GM18499 (cell line): ENCODE measurements around the gene CBX8.
"Not testable (repeated sequence)": the region's sequence is repeated elsewhere in the genome, so short reads cannot be mapped to it uniquely, and the experiment has no call there.

Source experiments
- ATAC-seq: cut with Tn5 transposase; IDR thresholded peaks from one replicate; pipeline ENCODE4 v1.9.1; 2021; ENCODE audit warnings: moderate number of reproducible peaks; ENCODE audit not compliant: insufficient read depth, unreplicated experiment

Gene CBX8

DNA sequence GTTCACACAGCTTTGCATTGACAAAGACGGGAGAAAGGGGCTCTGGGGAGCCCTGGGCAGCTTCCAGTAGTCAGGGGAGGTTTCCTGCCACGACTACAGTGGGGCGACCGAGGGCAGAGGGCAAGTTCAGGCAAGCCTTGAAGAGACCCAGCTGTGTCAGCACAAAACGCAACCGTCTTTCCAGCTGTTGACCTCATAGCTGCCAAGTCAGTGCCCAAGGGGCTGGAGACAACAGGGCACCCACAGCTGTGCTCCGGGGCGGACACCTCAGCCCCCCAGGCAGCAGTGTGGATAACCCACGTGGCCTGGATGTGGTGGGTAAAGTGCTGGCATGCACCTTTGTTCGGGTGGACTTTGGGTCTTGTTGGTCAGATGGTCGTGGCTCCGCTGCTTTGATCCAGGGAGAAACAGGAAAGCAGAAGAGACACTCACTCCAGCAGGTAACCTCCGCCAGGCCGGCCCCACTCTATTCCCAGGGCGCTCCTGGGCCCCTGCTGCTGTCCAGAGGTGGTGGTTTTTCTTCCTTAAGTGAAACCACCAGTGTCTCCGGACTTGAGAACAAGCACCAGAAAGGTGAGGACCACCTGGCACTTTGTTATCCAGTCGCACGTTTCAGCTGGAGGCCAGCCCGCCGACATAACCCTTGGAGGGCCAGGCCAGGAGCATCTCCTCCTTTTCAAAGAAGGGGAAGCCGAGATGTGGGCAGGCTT is 36.5 kb downstream of the CBX8 start:
- no peak for ATAC-seq

DNA sequence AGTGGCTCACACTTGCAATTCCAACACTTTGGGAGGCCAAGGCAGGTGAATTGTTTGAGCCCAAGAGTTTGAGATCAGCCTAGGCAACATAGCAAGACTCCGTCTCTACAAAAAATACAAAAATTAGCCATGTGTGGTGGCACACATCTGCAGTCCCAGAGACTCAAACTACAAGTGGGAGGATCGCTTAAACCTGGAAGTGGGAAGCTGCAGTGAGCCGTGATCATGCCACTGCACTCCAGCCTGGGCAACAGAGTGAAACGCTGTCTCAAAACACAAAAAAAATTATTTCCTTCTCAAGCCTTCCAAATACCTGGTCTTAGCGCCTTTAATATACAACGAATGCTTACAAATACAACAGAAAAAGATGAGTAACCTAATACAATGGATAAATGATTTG is 38.6 kb downstream of the CBX8 start:
- no peak for ATAC-seq

DNA sequence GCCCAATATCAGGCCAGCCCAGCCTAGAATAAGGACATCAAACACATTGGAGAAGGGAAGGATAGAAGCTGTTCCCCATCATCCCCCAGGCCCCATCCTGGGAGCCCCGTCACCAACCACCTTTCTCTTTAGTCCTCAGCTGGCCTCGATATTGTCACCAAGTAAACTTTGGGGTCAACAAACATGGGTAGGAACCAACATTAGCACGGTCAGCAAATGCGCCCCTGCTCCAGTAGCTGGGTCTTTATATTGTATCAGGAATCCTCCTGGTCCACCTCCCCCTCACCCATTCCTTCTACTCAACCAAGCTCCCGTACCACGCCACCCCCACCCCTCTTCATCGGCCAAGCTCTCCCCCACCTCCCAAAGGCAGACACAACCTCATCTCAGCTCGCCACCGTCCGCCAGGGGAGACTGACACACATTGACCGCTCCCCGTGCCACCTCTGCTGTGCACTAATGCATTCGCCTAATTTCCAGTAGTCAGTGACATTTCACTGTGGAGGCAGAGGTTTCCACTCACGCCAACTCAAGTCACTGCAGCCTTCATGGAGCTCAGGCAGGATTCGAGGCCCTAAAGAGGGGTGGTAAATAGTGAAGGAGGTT is 39.6 kb downstream of the CBX8 start:
- ATAC-seq: no peak

DNA sequence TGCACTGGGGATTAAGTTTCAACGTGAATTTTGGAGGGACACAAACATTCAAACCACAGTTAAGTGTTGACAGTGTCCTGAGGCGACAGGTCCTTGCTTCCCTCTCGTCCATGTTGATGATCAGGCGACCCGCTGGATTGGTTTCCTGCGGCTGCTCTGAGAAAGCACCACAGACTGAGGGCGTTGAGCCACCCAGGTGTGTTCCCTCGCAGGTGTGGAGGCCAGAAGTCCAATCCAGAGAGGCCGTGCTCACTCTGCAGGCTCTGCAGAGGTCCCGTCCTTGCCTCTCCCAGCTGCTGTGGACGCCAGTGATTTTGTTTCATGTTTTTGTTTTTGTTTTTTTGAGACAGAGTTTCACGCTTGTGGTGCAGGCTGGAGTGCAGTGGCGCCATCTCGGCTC is 41.3 kb downstream of the CBX8 start:
- ATAC-seq: no peak

DNA sequence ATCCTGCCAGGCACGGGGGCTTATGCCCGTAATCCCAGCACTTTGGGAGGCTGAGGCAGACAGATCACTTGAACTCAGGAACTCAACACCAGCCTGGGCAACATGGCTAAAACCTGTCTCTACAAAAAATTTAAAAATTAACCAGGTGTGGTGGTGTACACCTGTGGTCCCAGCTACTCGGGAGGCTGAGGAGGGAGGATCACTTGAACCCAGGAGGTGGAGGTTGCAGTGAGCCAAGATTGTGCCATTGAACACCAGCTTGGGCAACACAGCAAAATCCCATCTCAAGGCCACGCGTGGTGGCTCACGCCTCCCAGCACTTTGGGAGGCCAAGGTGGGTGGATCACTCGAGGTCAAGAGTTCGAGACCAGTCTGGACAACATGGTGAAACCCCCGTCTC is 42.0 kb downstream of the CBX8 start:
- not testable (repeated sequence) for ATAC-seq

DNA sequence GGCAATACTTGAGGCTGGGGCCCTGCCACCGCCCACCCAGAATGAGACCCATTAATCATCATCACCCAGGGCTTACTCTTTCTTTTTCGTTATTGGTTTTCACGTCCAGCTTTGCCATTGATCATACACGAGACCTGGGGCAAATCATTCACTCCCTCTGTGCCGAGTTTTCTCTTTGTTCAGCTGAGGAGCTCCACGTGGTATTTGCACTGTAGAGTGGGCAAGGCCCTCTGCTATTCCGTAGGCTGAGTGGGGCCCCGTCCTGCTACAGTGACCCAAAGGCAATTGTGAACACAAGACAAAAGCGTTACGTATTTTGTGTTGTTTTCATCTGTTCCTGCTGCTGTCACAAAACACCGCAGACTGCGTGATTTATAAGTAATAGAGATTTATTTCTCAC is 42.5 kb downstream of the CBX8 start:
- no peak for ATAC-seq

DNA sequence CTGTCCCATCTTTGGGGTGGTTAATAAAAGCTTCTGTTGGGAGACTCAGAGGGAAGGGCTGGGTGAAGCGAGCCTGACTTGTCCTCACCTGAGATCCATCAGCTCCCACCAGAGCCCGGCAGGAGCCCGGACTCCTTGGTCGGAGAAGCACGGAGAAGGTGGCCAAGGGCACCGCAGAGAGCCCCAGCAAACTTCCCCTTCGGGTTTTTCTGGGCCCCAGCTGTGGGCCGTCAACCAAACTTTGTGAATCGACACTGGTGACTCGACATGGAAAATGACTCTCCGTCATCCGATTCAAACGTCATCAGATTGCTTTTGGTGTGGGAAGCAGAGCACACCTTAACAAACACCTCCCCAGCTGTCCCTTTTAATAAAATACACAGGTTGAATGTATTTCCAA is 44.7 kb downstream of the CBX8 start:
- no peak for ATAC-seq

DNA sequence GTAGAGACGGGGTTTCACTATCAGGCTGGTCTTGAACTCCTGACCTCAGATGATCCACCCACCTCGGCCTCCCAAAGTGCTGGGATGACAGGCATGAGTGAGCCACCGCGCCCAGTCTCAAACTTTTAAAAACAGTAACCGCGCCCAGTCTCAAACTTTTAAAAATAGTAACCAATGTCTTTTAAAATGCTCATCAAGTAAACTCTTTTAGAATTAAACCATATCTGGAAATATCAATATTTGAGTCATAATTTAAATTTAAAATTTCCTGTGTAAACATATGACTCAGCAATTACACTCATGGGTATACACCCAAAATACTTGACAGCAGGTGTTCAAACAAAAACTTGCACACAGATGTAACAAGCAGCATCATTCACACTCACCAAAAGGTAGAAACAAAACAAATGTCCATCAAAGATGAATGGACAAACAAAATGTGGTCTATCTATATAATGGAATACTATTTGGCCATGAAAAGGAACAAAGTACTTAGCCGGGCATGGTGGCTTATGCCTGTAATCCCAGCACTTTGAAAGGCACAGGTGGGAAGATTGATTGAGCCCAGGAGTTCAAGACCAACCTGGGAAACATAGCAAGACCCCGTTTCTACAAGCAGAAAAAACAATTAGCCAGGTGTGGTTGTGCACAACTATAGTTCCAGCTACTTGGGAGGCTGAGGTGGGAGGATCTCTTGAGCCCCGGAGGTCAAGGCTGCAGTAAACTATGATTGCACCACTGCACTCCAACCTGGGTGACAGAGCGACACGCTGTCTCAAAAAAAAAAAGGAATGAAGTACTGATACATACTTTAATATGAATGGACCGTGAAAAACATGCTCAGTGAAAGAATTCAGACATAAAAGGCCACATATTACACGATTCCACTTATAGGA is 46.0 kb downstream of the CBX8 start:
- no peak for ATAC-seq

DNA sequence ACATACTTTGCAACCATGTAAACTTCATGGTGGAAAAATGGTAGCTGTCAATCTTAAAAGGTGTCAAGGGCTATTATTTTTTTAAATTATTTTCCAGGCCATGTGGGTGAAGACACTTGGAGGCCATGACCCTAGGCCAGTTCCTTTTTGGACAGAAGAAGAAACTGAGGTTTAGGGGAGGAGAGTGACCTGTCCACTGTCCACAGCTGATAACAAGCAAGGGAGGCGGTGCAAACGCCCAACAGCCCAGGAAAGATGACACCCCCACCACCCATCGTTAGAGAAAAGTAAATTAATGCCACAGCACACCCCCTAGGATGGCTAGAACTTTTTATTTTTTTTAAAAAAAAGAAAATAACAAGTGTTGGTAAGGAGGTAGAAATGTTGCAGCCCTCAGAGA is 46.9 kb downstream of the CBX8 start:
- no peak for ATAC-seq

DNA sequence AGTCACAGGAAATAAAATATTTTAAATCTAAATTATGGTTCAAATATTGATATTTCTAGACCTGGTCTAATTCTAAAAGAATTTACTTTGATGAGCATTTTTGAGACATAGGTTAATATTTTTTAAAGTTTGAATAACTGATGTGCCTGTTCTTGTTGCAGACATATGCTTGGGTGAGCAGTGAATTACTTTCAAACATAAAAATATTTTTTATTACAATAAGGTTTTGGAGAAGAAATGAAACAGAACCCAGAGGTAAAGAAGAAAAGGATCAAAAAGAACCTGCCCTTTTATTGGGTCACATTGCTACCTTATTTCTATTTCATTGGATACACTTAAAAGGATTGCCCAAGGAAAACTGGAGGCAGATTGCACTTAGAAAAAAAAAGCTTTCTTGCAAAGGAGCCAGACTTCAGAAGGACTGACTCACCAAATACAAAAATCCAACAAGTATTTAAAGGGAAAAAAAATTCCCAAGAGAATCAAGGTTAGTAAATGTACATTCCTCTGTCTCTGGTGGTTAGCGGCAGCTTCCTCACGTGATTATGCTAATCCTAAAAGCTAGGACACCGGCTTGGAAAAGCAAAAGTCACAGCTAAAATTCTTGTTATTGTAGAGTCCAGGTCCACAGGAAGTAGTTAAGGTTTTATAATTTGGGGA is 47.6 kb downstream of the CBX8 start:
- no peak for ATAC-seq

DNA sequence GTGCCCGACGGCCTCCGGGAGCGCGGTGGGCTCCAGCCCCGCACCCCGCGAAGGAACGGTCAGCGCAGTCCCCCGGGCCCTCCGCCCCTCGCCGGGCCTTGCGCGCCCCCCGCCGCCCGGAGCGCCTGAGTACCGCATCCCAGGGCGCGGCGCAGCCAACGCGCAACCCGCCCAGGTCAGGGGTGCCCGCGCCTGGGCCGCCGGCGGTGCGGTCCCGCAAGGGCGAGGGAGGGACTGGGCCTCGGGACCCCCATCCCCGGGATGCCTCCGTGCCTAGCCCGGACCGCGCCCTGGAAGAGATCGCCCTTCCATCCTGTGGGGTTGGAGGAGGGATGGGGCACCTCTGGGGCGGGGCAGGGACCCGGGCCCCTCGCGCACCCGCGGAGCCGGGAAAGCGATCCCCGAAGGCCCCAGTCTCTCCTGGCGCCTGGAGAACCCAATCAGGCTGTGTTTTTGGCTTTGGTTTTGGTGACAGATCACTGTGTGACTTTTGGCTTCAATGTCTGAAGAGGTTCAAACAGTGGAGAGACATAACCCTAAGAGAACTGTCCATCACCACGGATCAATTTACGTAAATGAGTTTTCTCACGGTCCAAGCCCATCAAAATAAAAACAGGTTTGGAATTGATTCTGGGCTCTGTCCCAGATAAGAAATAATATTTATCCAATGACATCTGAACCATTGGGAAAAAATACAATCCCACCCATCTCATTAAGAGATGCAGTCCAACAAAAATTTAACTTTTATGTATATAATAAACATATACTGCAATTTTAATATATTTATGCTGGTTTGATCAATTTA is 48.4 kb downstream of the CBX8 start:
- ATAC-seq: no peak

DNA sequence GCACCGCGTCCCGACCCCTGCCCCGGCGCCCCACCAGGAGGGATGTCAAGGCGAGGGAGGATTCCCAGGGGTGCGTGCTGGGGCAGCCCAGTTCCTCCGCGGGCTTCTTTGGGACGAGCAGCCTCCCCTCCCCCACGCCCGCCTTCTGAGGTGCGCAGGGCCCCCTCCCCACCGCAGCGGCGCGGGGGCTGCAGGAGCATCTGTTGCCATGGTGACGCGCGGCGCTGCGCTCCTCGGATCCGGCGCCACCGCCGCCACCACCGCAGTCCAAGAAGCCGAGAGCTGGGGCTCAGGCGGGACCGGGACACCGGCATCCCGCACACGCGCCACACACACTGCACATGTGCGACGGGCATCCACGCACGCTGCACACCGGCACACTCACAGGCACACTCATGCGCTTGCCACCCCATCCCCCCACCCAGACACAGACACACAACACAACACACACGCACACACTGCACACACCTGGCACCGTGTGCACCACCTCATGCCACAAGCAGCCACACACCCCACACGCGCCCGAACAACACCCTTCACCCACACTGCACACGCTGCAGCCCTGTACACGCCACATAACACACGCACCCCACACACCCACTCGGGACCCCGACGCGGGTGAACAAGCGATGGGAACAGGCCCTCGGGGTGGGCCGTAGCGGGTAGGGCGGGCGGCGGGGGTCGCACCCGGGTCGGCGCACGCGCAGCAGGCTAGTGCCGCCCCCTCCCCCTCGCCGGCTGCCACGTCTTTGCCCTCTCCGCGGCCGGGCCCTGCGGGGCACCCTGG is 49.2 kb downstream of the CBX8 start:
- ATAC-seq: no peak

DNA sequence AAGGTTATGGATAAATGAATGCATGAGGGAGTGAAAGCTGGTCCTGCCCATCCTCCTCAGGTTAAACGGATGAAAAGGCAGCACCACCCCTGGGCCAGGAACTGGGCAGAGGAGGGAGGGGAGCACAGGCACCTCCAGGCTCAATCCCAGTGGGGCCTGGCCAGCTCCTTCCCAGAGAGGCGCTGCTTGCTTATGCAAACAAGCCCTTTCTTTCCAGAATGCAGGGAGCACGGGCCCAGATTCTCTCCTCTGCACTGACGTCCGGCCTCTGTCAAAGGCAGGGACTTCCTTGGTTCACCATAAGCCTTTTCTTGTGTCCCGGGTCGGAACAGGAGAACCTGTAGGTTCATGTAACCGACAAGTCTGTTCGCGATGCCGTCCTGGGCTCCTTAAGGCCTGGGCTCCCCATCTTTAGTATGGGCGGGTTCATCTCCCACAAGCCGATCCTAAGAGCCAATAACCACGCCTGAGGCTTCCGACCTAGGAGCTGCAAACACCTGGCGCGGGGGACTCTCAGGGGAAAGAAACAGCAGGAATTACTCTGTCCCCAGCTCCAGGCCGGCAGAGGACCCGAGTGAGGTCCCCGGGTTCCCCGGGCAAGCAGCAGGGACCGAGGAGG is 49.9 kb downstream of the CBX8 start:
- ATAC-seq: no peak

DNA sequence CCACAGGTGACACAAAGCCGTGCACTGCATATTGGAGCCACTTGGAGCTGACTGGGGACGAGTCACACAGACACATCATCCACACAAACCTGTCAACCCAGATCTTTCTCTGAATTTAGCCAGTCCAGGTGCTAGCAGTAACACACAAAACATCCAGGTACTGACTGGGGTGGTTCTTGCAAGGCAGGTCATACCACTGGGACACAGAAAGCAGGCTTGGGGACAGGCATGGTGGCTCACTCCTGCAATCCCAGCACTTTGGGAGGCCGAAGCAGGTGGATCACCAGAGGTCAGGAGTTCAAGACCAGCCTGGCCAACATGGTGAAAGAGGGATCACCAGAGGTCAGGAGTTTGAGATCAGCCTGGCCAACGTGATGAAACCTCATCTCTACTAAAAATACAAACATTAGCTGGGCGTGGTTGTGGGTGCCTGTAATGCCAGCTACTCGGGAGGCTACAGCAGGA is 51.2 kb downstream of the CBX8 start:
- no peak for ATAC-seq

DNA sequence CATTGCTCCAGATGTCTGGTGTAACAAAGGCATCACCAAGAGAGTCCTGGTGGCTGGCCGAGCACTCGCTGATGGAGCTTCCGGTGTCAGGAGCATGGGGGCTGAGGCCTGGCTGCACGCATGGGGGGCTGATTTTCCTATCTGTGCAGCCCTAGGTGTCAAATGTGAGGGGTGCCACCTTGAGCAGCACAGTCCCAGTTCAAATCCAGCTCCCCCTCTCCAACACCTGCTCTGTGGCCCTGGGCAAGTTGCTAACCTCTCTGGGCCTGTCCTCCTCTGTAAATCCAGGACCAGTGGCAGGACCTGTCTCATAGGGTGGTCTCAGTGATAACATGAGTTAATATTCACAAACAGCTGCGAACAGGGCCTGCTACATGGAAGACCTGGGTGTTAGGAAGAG is 53.3 kb downstream of the CBX8 start:
- ATAC-seq: no peak

DNA sequence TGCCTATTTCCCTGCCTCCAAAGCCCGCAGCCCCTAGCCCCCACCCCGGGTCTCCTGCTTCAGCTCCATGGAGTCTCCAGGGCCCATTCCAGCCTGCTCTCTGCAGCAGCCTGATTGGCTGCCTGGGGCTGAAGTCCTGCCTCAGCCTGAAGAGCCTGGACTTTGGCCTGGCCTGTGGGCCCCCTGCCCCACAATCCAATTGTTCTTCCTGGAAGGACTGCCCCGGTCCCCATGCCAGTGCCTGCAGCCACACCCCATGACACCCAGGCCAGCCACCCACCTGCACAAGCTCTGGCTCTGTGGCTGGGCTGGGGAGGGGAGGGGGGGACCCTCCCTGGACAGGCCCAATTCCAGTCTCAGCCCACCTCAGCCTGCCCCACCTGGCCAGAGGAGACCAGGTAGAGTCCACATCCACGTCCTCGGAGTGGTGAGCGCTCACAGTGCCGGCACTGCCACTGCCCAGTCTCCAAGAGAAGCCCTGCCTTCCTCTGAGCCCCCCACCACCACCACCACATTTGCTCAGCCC is 53.9 kb downstream of the CBX8 start:
- no peak for ATAC-seq

DNA sequence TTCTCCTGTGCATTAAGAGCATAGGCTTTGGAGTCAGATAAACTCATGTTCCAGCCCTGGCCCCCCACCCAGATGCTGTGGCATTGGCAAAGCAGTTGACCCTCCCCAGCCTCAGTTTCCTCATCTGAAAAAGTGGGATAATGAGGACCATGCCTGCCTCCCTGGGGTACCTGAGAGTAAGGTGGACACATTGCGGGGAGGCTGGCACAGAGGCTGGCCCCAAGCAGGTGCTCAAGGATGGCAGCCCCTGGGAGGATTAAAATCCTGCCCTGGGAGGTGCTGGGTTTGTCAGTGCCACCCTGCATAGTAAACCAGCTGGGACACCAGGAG is 54.3 kb downstream of the CBX8 start:
- ATAC-seq: no peak
